Fibroblast of lung (primary cell): ENCODE data around the gene MS4A18.
"Not testable (repeated sequence)": the region's sequence is repeated elsewhere in the genome, so short reads cannot be mapped to it uniquely, and the experiment has no call there.

Source experiments
- CTCF ChIP-seq, 2 donors: IDR thresholded peaks in 1 of 2; conservative IDR thresholded peaks in 1 of 2; 1 replicate in 1 of 2; 2 replicates in 1 of 2; pipeline ENCODE4 v1.5.1; 2011 to 2012; ENCODE audit warnings: low read length in 2 of 2, control low read depth in 1 of 2, inconsistent platforms in 1 of 2, low read depth in 1 of 2, mild to moderate bottlenecking in 1 of 2
- EZH2 ChIP-seq: IDR thresholded peaks from 2 replicates; pipeline ENCODE4 v1.5.1; 2012; ENCODE audit warnings: low read length, control low read depth, mild to moderate bottlenecking; ENCODE audit errors: missing control alignments

GRCh38 chr11:60758671-60759070, 34.2 kb downstream of the MS4A18 start:
- not testable (repeated sequence) for TF ChIP-seq CTCF (conservative IDR thresholded peaks at IDR 0.05 in 1 of 2, IDR thresholded peaks at IDR 0.05 in 1 of 2; ENCODE audit: low read depth in 1 of 2, low read length in 2 of 2); EZH2
